ENCODE data around the gene LY6G5C. TPM values are rescaled to one million over a fixed set of nuclear protein-coding genes. Genes with fewer than 3 reads are reported as not detected.
A peak's percentile ranks its signal among the peaks of the same experiment; 100 is the strongest.

Gene LY6G5C
- total and polyA plus RNA-seq, 2 experiments from 2014 or later: 0.54 to 9.0 TPM

DNA sequence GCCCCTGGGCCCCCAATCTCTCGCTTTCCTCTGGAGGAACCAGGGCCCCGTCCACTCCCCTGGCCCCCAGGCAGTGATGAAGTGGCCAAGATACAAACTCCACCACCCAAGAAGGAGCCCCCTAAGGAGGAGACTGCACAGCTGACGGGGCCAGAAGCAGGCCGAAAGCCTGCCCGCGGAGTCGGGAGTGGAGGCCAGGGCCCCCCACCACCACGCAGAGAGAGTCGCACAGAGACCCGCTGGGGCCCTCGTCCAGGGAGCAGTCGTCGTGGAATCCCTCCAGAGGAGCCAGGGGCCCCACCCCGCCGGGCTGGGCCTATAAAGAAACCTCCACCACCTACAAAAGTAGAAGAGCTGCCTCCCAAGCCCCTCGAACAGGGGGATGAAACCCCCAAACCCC, 49.7 kb downstream of the LY6G5C start:
- no peaks in the 10 kb centered on the region for H3K4me1 ChIP-seq (ENCODE audit: low read depth)
- H3K27ac ChIP-seq: peak overlapping the region; percentile 23
- TF ChIP-seq, protein P1, sequence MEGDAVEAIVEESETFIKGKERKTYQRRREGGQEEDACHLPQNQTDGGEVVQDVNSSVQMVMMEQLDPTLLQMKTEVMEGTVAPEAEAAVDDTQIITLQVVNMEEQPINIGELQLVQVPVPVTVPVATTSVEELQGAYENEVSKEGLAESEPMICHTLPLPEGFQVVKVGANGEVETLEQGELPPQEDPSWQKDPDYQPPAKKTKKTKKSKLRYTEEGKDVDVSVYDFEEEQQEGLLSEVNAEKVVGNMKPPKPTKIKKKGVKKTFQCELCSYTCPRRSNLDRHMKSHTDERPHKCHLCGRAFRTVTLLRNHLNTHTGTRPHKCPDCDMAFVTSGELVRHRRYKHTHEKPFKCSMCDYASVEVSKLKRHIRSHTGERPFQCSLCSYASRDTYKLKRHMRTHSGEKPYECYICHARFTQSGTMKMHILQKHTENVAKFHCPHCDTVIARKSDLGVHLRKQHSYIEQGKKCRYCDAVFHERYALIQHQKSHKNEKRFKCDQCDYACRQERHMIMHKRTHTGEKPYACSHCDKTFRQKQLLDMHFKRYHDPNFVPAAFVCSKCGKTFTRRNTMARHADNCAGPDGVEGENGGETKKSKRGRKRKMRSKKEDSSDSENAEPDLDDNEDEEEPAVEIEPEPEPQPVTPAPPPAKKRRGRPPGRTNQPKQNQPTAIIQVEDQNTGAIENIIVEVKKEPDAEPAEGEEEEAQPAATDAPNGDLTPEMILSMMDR (IDR thresholded peaks at IDR 0.05; ENCODE audit: low read depth, low read length): no peak
- H3K27me3 ChIP-seq: no peaks in the 10 kb centered on the region
- DNase-seq (ENCODE audit: low read depth in 1 of 2, low spot score in 1 of 2): no peak
- H3K4me3 ChIP-seq: no peak overlapping the region
- H3K36me3 ChIP-seq: peaks cover 91% of the 10 kb centered on the region
- H3K9me3 ChIP-seq (ENCODE audit: low read depth): no peaks in the 10 kb centered on the region

DNA sequence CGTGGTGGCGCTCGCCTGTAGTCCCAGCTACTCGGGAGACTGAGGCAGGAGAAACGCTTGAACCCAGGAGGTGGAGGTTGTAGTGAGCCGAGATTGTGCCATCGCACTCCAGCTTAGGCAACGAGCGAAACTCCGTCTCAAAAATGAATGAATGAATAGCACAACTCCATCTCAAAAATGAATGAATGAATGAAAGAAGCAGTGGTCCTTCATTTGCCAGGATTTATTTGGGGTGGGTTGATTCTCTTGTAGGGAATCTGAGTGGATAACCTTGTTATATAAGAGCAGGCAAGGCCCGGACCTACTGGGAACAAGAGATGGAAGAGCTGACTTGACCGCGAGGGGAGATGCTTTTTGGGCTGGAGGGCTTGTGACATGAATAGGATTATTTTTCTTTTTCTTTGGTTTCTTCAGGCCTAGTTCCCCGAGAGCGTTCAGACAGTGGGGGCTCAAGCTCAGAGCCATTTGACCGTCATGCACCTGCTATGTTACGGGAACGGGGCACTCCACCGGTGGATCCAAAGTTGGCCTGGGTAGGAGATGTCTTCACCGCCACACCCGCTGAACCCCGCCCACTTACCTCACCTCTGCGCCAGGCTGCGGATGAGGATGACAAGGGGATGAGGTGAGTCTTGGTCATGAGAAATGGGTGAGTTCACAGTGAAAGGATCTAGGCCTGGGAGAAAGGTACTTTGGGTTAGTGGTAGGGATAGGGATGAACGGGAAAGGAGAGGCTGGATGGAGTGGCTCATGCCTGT, 50.5 kb downstream of the LY6G5C start:
- Histone ChIP-seq H3K36me3 (peaks cover 91% of the 10 kb centered on the region), H3K27me3 (no peaks in the 10 kb centered on the region), H3K4me3 (no peak overlapping the region), H3K4me1 (ENCODE audit: low read depth) (no peaks in the 10 kb centered on the region), H3K9me3 (ENCODE audit: low read depth) (no peaks in the 10 kb centered on the region), H3K27ac (peak overlapping the region; percentile 23)
- TF ChIP-seq, protein P1 (IDR thresholded peaks at IDR 0.05; ENCODE audit: low read depth, low read length): no peak
- no peak for DNase-seq (ENCODE audit: low read depth in 1 of 2, low spot score in 1 of 2)

DNA sequence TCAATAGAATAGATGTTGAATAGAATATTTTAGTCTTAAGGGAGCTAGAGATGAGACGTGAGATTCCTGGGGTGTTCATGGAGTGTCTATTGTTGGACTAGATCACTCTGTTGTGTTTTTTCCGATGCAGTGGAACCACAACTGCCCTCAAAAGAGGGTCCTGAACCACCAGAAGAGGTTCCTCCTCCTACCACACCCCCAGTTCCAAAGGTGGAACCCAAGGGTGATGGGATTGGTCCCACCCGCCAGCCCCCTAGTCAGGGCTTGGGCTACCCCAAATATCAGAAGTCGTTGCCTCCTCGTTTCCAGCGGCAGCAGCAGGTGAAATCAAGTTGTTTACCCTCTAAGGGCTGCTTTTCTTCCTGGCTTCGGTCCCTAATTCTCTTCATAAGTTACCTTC, 51.9 kb downstream of the LY6G5C start:
- Histone ChIP-seq H3K4me1 (ENCODE audit: low read depth) (no peaks in the 10 kb centered on the region), H3K36me3 (peaks cover 90% of the 10 kb centered on the region), H3K27ac (no peak overlapping the region), H3K4me3 (no peak overlapping the region), H3K9me3 (ENCODE audit: low read depth) (no peaks in the 10 kb centered on the region), H3K27me3 (no peaks in the 10 kb centered on the region)
- TF ChIP-seq, protein P1 (IDR thresholded peaks at IDR 0.05; ENCODE audit: low read depth, low read length): no peak
- no peak for DNase-seq (ENCODE audit: low read depth in 1 of 2, low spot score in 1 of 2)

DNA sequence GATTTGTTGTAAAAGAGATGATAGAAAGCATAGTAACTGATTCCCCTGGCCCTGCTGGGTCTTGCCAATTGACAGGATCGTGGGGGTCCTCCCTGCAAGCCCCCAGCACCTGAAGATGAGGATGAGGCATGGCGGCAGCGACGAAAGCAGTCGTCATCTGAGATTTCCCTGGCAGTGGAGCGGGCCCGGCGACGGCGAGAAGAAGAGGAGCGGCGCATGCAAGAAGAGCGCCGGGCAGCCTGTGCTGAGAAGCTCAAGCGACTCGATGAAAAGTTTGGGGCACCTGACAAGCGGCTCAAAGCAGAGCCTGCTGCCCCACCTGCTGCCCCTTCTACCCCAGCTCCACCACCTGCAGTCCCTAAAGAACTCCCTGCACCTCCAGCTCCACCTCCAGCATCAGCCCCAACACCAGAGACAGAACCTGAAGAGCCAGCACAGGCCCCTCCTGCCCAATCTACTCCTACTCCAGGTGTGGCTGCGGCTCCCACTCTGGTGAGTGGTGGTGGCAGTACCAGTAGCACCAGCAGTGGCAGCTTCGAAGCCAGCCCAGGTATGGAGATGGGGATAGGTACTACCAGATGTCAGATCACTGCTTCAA, 53.1 kb downstream of the LY6G5C start:
- H3K4me1 ChIP-seq (ENCODE audit: low read depth): no peaks in the 10 kb centered on the region
- H3K4me3 ChIP-seq: no peak overlapping the region
- no peak overlapping the region for H3K27ac ChIP-seq
- no peaks in the 10 kb centered on the region for H3K27me3 ChIP-seq
- H3K9me3 ChIP-seq (ENCODE audit: low read depth): no peaks in the 10 kb centered on the region
- TF ChIP-seq, protein P1 (IDR thresholded peaks at IDR 0.05; ENCODE audit: low read depth, low read length): no peak
- H3K36me3 ChIP-seq: peaks cover 87% of the 10 kb centered on the region
- DNase-seq (ENCODE audit: low read depth in 1 of 2, low spot score in 1 of 2): no peak

DNA sequence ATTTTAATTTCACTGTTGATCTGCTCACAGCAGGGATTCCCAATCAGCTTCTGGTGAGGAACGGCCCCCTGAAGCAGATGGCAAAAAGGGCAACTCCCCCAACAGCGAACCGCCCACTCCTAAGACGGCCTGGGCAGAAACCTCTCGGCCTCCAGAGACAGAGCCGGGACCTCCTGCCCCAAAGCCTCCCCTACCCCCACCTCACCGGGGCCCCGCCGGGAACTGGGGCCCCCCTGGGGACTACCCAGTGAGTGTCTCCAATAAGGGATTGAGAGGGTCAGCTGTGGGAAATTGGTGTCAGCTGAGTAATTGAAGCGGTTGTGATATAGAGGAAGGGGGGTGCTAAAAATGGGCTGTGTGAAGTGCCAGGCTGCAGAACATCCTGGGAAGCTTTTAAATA, 53.9 kb downstream of the LY6G5C start:
- no peak overlapping the region for H3K27ac ChIP-seq
- peaks cover 4% of the 10 kb centered on the region for H3K4me1 ChIP-seq (ENCODE audit: low read depth)
- no peak for DNase-seq (ENCODE audit: low read depth in 1 of 2, low spot score in 1 of 2)
- H3K4me3 ChIP-seq: no peak overlapping the region
- peaks cover 85% of the 10 kb centered on the region for H3K36me3 ChIP-seq
- H3K9me3 ChIP-seq (ENCODE audit: low read depth): no peaks in the 10 kb centered on the region
- TF ChIP-seq, protein P1 (IDR thresholded peaks at IDR 0.05; ENCODE audit: low read depth, low read length): no peak
- no peaks in the 10 kb centered on the region for H3K27me3 ChIP-seq

Other genes starting within 250 kb of the LY6G5C start
Only the 30 nearest of the 38 such genes appear.
- gene DDX39B, start 139.1 kb downstream of the LY6G5C start, total RNA-seq: 371 and 455 TPM in 2 replicates
- gene DDX39B, start 139.1 kb downstream of the LY6G5C start, polyA plus RNA-seq: 321 and 373 TPM in 2 replicates
- 21.2 and 28.8 TPM in 2 replicates for gene ATP6V1G2, start 134.5 kb downstream of the LY6G5C start, total RNA-seq
- 32.7 and 40.2 TPM in 2 replicates for gene ATP6V1G2, start 134.5 kb downstream of the LY6G5C start, polyA plus RNA-seq
- gene NFKBIL1, start 133.5 kb downstream of the LY6G5C start, total RNA-seq: 43.6 and 51.2 TPM in 2 replicates
- 38.4 and 47.1 TPM in 2 replicates for gene NFKBIL1, start 133.5 kb downstream of the LY6G5C start, polyA plus RNA-seq
- gene LTA, start 108.8 kb downstream of the LY6G5C start, total RNA-seq: not detected in 2 replicates
- gene LTA, start 108.8 kb downstream of the LY6G5C start, polyA plus RNA-seq: not detected in 2 replicates
- gene TNF, start 105.5 kb downstream of the LY6G5C start, total RNA-seq: not detected in 2 replicates
- gene TNF, start 105.5 kb downstream of the LY6G5C start, polyA plus RNA-seq: 0.14 TPM in 1 of 2 replicates, not detected in the other
- 0.70 TPM in 1 of 2 replicates, not detected in the other for gene LTB, start 98.6 kb downstream of the LY6G5C start, total RNA-seq
- gene LTB, start 98.6 kb downstream of the LY6G5C start, polyA plus RNA-seq: 0.61 and 1.5 TPM in 2 replicates
- gene LST1, start 94.8 kb downstream of the LY6G5C start, total RNA-seq: 1.7 TPM in 1 of 2 replicates, not detected in the other
- 1.6 TPM in 1 of 2 replicates, not detected in the other for gene LST1, start 94.8 kb downstream of the LY6G5C start, polyA plus RNA-seq
- gene NCR3, start 88.1 kb downstream of the LY6G5C start, total RNA-seq: not detected in 2 replicates
- gene NCR3, start 88.1 kb downstream of the LY6G5C start, polyA plus RNA-seq: not detected in 2 replicates
- gene AIF1, start 65.8 kb downstream of the LY6G5C start, total RNA-seq: 1.2 TPM in 1 of 2 replicates, not detected in the other
- gene AIF1, start 65.8 kb downstream of the LY6G5C start, polyA plus RNA-seq: 1.4 and 1.6 TPM in 2 replicates
- gene PRRC2A, start 60.4 kb downstream of the LY6G5C start, total RNA-seq: 144 and 208 TPM in 2 replicates
- 70.2 and 103 TPM in 2 replicates for gene PRRC2A, start 60.4 kb downstream of the LY6G5C start, polyA plus RNA-seq
- 494 and 510 TPM in 2 replicates for gene BAG6, start 28.4 kb downstream of the LY6G5C start, total RNA-seq
- 115 TPM in 2 replicates for gene BAG6, start 28.4 kb downstream of the LY6G5C start, polyA plus RNA-seq
- gene APOM, start 25.2 kb downstream of the LY6G5C start, total RNA-seq: 2.3 and 2.5 TPM in 2 replicates
- 2.5 and 3.5 TPM in 2 replicates for gene APOM, start 25.2 kb downstream of the LY6G5C start, polyA plus RNA-seq
- gene C6orf47, start 20.3 kb downstream of the LY6G5C start, total RNA-seq: 24.5 and 27.4 TPM in 2 replicates
- 22.0 and 29.2 TPM in 2 replicates for gene C6orf47, start 20.3 kb downstream of the LY6G5C start, polyA plus RNA-seq
- gene GPANK1, start 16.1 kb downstream of the LY6G5C start, total RNA-seq: 28.8 and 36.2 TPM in 2 replicates
- gene GPANK1, start 16.1 kb downstream of the LY6G5C start, polyA plus RNA-seq: 27.5 and 37.2 TPM in 2 replicates
- 310 and 375 TPM in 2 replicates for gene CSNK2B, start 15.0 kb downstream of the LY6G5C start, total RNA-seq
- gene CSNK2B, start 15.0 kb downstream of the LY6G5C start, polyA plus RNA-seq: 277 and 280 TPM in 2 replicates
- 3.9 and 6.8 TPM in 2 replicates for gene LY6G5B, start 11.1 kb downstream of the LY6G5C start, total RNA-seq
- 13.2 and 16.5 TPM in 2 replicates for gene LY6G5B, start 11.1 kb downstream of the LY6G5C start, polyA plus RNA-seq
- 48.0 and 66.3 TPM in 2 replicates for gene ABHD16A, start 22.3 kb upstream of the LY6G5C start, total RNA-seq
- gene ABHD16A, start 22.3 kb upstream of the LY6G5C start, polyA plus RNA-seq: 61.5 and 65.1 TPM in 2 replicates
- gene LY6G6F, start 25.8 kb upstream of the LY6G5C start, total RNA-seq: not detected in 2 replicates
- not detected in 2 replicates for gene LY6G6F, start 25.8 kb upstream of the LY6G5C start, polyA plus RNA-seq
- gene LY6G6D, start 34.3 kb upstream of the LY6G5C start, total RNA-seq: not detected in 2 replicates
- not detected in 2 replicates for gene LY6G6D, start 34.3 kb upstream of the LY6G5C start, polyA plus RNA-seq
- not detected in 2 replicates for gene LY6G6C, start 40.7 kb upstream of the LY6G5C start, total RNA-seq
- 0.24 TPM in 1 of 2 replicates, not detected in the other for gene LY6G6C, start 40.7 kb upstream of the LY6G5C start, polyA plus RNA-seq
- not detected in 2 replicates for gene MPIG6B, start 42.3 kb upstream of the LY6G5C start, total RNA-seq
- not detected in 2 replicates for gene MPIG6B, start 42.3 kb upstream of the LY6G5C start, polyA plus RNA-seq
- gene DDAH2, start 48.2 kb upstream of the LY6G5C start, total RNA-seq: 134 and 138 TPM in 2 replicates
- gene DDAH2, start 48.2 kb upstream of the LY6G5C start, polyA plus RNA-seq: 154 and 170 TPM in 2 replicates
- gene CLIC1, start 55.5 kb upstream of the LY6G5C start, total RNA-seq: 226 and 274 TPM in 2 replicates
- 318 and 326 TPM in 2 replicates for gene CLIC1, start 55.5 kb upstream of the LY6G5C start, polyA plus RNA-seq
- gene MSH5, start 58.9 kb upstream of the LY6G5C start, total RNA-seq: 6.6 and 39.4 TPM in 2 replicates
- gene MSH5, start 58.9 kb upstream of the LY6G5C start, polyA plus RNA-seq: 7.4 and 16.4 TPM in 2 replicates
- 3.9 and 11.6 TPM in 2 replicates for gene SAPCD1, start 81.6 kb upstream of the LY6G5C start, total RNA-seq
- gene SAPCD1, start 81.6 kb upstream of the LY6G5C start, polyA plus RNA-seq: 2.1 and 4.2 TPM in 2 replicates
- gene VWA7, start 96.3 kb upstream of the LY6G5C start, total RNA-seq: 16.1 and 24.7 TPM in 2 replicates
- gene VWA7, start 96.3 kb upstream of the LY6G5C start, polyA plus RNA-seq: 9.9 and 12.3 TPM in 2 replicates
- 46.3 and 49.7 TPM in 2 replicates for gene VARS1, start 114.7 kb upstream of the LY6G5C start, total RNA-seq
- gene VARS1, start 114.7 kb upstream of the LY6G5C start, polyA plus RNA-seq: 51.5 and 63.9 TPM in 2 replicates
- gene LSM2, start 125.9 kb upstream of the LY6G5C start, total RNA-seq: 58.9 and 64.2 TPM in 2 replicates
- 76.8 and 88.6 TPM in 2 replicates for gene LSM2, start 125.9 kb upstream of the LY6G5C start, polyA plus RNA-seq
- gene HSPA1L, start 134.2 kb upstream of the LY6G5C start, total RNA-seq: 1.6 and 3.1 TPM in 2 replicates
- 4.5 and 5.2 TPM in 2 replicates for gene HSPA1L, start 134.2 kb upstream of the LY6G5C start, polyA plus RNA-seq
- gene HSPA1A, start 134.5 kb upstream of the LY6G5C start, total RNA-seq: 122 and 167 TPM in 2 replicates
- gene HSPA1A, start 134.5 kb upstream of the LY6G5C start, polyA plus RNA-seq: 51.2 and 92.3 TPM in 2 replicates

Data from cardiac muscle cell (in vitro differentiated cells and primary cell).